Endothelial cell of umbilical vein (primary cell): ENCODE data around the gene SFT2D2. TPM values are rescaled to one million over a fixed set of nuclear protein-coding genes. Genes with fewer than 3 reads are reported as not detected.

ENCODE experiments used
- BruUV-seq: library from RNA; stranded (reverse); fragments of 400-500 nt; replicated peaks from 2 replicates; lab custom pipeline; 2021; lab: Mats Ljungman, UMichigan
- CTCF ChIA-PET: fragments of 300-600, 350-600 bp; sonication (Branson Sonifier 250); formaldehyde crosslinking; loops from one replicate; lab custom pipeline; 2021; ENCODE audit warnings: antibody characterized with exemption, inconsistent platforms; lab: Charles Lee
- POLR2A ChIA-PET: fragments of 300-600, 350-600 bp; sonication (Branson Sonifier 250); formaldehyde crosslinking; loops from one replicate; lab custom pipeline; 2021; ENCODE audit warnings: antibody characterized with exemption, inconsistent platforms; lab: Charles Lee
- DNase-seq: peaks from one replicate; pipeline ENCODE4 v3.0.0-alpha.2; 2011; ENCODE audit warnings: low read depth, low spot score
- FAIRE-seq: peaks from 2 replicates; lab custom pipeline; 2011; peaks lifted over from hg19 to GRCh38; lab: Jason Lieb, UNC
- H2AFZ ChIP-seq: 2 replicates; pipeline ENCODE4 v1.6.0; 2012; ENCODE audit warnings: low read depth, low read length, control low read depth, inconsistent platforms
- H3K27ac ChIP-seq: 2 replicates; pipeline ENCODE4 v1.5.1; 2011; ENCODE audit warnings: low read depth, mild to moderate bottlenecking, control low read depth, low read length, moderate library complexity; ENCODE audit not compliant: insufficient read depth
- H3K27me3 ChIP-seq, 2 experiments: 2 replicates each; pipeline versions ENCODE4 v1.6.0 to v1.6.1; 2011; ENCODE audit warnings: low read length in 2 of 2, mixed read lengths in 1 of 2; ENCODE audit not compliant: control insufficient read depth in 2 of 2, insufficient read depth in 2 of 2
- H3K36me3 ChIP-seq, 2 experiments: 2 replicates in 1 of 2; 3 replicates in 1 of 2; pipeline ENCODE4 v1.5.1; 2011; ENCODE audit warnings: low read length in 2 of 2, mild to moderate bottlenecking in 1 of 2, moderate library complexity in 1 of 2; ENCODE audit not compliant: control insufficient read depth in 2 of 2, insufficient read depth in 2 of 2; ENCODE audit errors: extremely low read depth in 1 of 2
- H3K4me1 ChIP-seq: 3 replicates; pipeline ENCODE4 v1.5.1; 2011; ENCODE audit warnings: mild to moderate bottlenecking, low read length; ENCODE audit not compliant: control insufficient read depth, insufficient read depth; ENCODE audit errors: extremely low read depth
- H3K4me2 ChIP-seq: 2 replicates; pipeline ENCODE4 v1.6.1; 2011; ENCODE audit warnings: low read length, control low read depth, mixed read lengths; ENCODE audit not compliant: insufficient read depth
- H3K4me3 ChIP-seq, 3 experiments: fragments of 200-600 bp in 1 of 3; sonication (generic), shearing (Covaris generic) in 1 of 3; replicated peaks in 1 of 3; 2 replicates each; pipeline ENCODE4 v1.5.1; 2011 to 2016; ENCODE audit warnings: control low read depth in 3 of 3, low read length in 3 of 3, mild to moderate bottlenecking in 2 of 3, inconsistent platforms in 1 of 3, low read depth in 1 of 3, moderate library complexity in 1 of 3; ENCODE audit not compliant: insufficient read depth in 1 of 3
- H3K79me2 ChIP-seq: 2 replicates; pipeline ENCODE4 v1.6.0; 2012; ENCODE audit warnings: low read length, inconsistent platforms; ENCODE audit not compliant: control insufficient read depth, insufficient read depth
- H3K9ac ChIP-seq: replicated peaks from 2 replicates; pipeline ENCODE3; 2011; ENCODE audit warnings: low read length, control low read depth; ENCODE audit not compliant: insufficient read depth; ENCODE audit errors: extremely low read depth
- H3K9me1 ChIP-seq: replicated peaks from 3 replicates; pipeline ENCODE4 v1.6.0; 2011; ENCODE audit warnings: mild to moderate bottlenecking, low read length; ENCODE audit not compliant: control insufficient read depth, insufficient read depth; ENCODE audit errors: extremely low read depth
- H3K9me3 ChIP-seq: replicated peaks from 2 replicates; pipeline ENCODE4 v1.5.1; 2012; ENCODE audit warnings: low read length, inconsistent platforms; ENCODE audit not compliant: control insufficient read depth, insufficient read depth
- H4K20me1 ChIP-seq: replicated peaks from 2 replicates; pipeline ENCODE3; 2011; ENCODE audit warnings: mild to moderate bottlenecking, low read length; ENCODE audit not compliant: control insufficient read depth, insufficient read depth; ENCODE audit errors: extremely low read depth
- CTCF ChIP-seq, 2 donors: IDR thresholded peaks; 1 replicate in 1 of 2; 2 replicates in 1 of 2; pipeline ENCODE4 v1.5.1; 2011; ENCODE audit warnings: low read length in 2 of 2, mild to moderate bottlenecking in 2 of 2, moderate library complexity in 2 of 2, control low read depth in 1 of 2, inconsistent platforms in 1 of 2, low read depth in 1 of 2; ENCODE audit not compliant: insufficient read depth in 1 of 2; ENCODE audit errors: extremely low read depth in 1 of 2
- EZH2 ChIP-seq: IDR thresholded peaks from 2 replicates; pipeline ENCODE4 v1.6.1; 2012; ENCODE audit warnings: borderline replicate concordance, low read depth, mild to moderate bottlenecking, moderate library complexity, low read length, inconsistent platforms; ENCODE audit not compliant: severe bottlenecking
- FOS ChIP-seq: IDR thresholded peaks from 2 replicates; pipeline ENCODE4 v1.6.1; 2011; ENCODE audit warnings: mild to moderate bottlenecking, low read length, moderate library complexity, borderline replicate concordance; ENCODE audit not compliant: insufficient read depth
- GATA2 ChIP-seq: IDR thresholded peaks from 2 replicates; pipeline ENCODE4 v1.7.0; 2011; ENCODE audit warnings: low read depth, mild to moderate bottlenecking, moderate library complexity, mixed read lengths, low read length; ENCODE audit not compliant: insufficient read length, insufficient read depth
- JUN ChIP-seq: IDR thresholded peaks from 2 replicates; pipeline ENCODE4 v1.6.1; 2011; ENCODE audit warnings: borderline replicate concordance, low read depth; ENCODE audit not compliant: insufficient read length, insufficient read depth
- MAX ChIP-seq: IDR thresholded peaks from 2 replicates; pipeline ENCODE4 v1.6.1; 2011; ENCODE audit not compliant: insufficient read depth, insufficient read length
- MYC ChIP-seq: IDR thresholded peaks from one replicate; pipeline ENCODE4 v1.6.1; 2011; ENCODE audit warnings: mild to moderate bottlenecking, low read depth, low read length
- POLR2A ChIP-seq: IDR thresholded peaks from 2 replicates; pipeline ENCODE4 v1.6.1; 2012; ENCODE audit warnings: low read depth, mild to moderate bottlenecking, control low read depth, low read length
- POLR2AphosphoS5 ChIP-seq: IDR thresholded peaks from 2 replicates; pipeline ENCODE4 v1.6.1; 2012; ENCODE audit warnings: low read depth, mild to moderate bottlenecking, control low read depth, low read length, moderate library complexity; ENCODE audit not compliant: insufficient read depth
- dilution Hi-C: fragments of 300-500 bp; cut with MboI; formaldehyde crosslinking; loops from one replicate; pipeline ENCODE4 v1.15.0; 2019; ENCODE audit warnings: low sequenced_read_pairs; ENCODE audit not compliant: extremely low pct_ligation_motif_present
- intact Hi-C: fragments of 100-400 bp; cut with micrococcal nuclease; formaldehyde crosslinking; loops from one replicate; pipeline ENCODE4 v1.10.0; 2022
- polyA plus RNA-seq, 4 experiments: library from polyadenylated mRNA; depleted of rRNA in 3 of 4; stranded (reverse) in 3 of 4; unstranded in 1 of 4; fragments of >200 nt; gene quantifications; 2 replicates each; pipeline versions ENCODE4 v1.2.1 to v1.2.3, GENCODE V29; 2011 to 2012; ENCODE audit warnings: missing spikeins in 1 of 4
- total RNA-seq: library from RNA; stranded (reverse); gene quantifications from 2 replicates; pipeline ENCODE4 v1.2.3, GENCODE V29; 2021

Gene SFT2D2
- total and polyA plus RNA-seq, 2 donors (not counting 3 experiments of a cell fraction or from before 2014, with no cell fraction given), result 16.7 to 68.1 TPM

GRCh38 chr1:168273575-168273974 lies 47.8 kb downstream of the SFT2D2 start:
- Histone ChIP-seq H3K79me2 (no peaks in the 10 kb centered on the region), H3K27ac (no peak overlapping the region), H3K4me1 (no peaks in the 10 kb centered on the region), H2AFZ (no peak overlapping the region), H3K9me3 (no peaks in the 10 kb centered on the region), H3K9ac (no peak overlapping the region), H3K36me3 (no peaks in the 10 kb centered on the region), H3K4me3 (no peak overlapping the region), H3K9me1 (no peaks in the 10 kb centered on the region), H3K27me3 (no peaks in the 10 kb centered on the region), H4K20me1 (no peaks in the 10 kb centered on the region), H3K4me2 (no peak overlapping the region)
- intact Hi-C loops (no loop called here), dilution Hi-C loops (no loop called here)
- no TSS peak for BruUV-seq
- TF ChIP-seq CTCF (IDR thresholded peaks at IDR 0.05; ENCODE audit: extremely low read depth in 1 of 2, insufficient read depth in 1 of 2, low read depth in 1 of 2, low read length in 2 of 2) (no peak), FOS (no peak), POLR2AphosphoS5 (no peak)
- ChIA-PET POLR2A (no interaction called here), CTCF (no interaction called here)
- FAIRE-seq (no peak), DNase-seq (no peak)

GRCh38 chr1:168279253-168279652 lies 53.4 kb downstream of the SFT2D2 start:
- FAIRE-seq, result no peak
- dilution Hi-C loops, result no loop called here

More at GRCh38 chr1:168279253-168279652, 53.4 kb downstream of the SFT2D2 start:
- H3K4me3 ChIP-seq, result no peak overlapping the region
- H3K9me3 ChIP-seq, result no peaks in the 10 kb centered on the region
- BruUV-seq, result no TSS peak
- POLR2A ChIA-PET, result no interaction called here
- no peak overlapping the region for H3K27ac ChIP-seq
- H4K20me1 ChIP-seq, result no peaks in the 10 kb centered on the region
- intact Hi-C loops, result no loop called here
- no peak for DNase-seq
- no peak overlapping the region for H2AFZ ChIP-seq
- no peaks in the 10 kb centered on the region for H3K27me3 ChIP-seq
- H3K36me3 ChIP-seq, result no peaks in the 10 kb centered on the region
- no peak overlapping the region for H3K9ac ChIP-seq
- no peaks in the 10 kb centered on the region for H3K79me2 ChIP-seq
- no peaks in the 10 kb centered on the region for H3K4me1 ChIP-seq
- no peak overlapping the region for H3K4me2 ChIP-seq
- no peaks in the 10 kb centered on the region for H3K9me1 ChIP-seq
- TF ChIP-seq MAX (no peak), POLR2A (no peak), EZH2 (no peak), GATA2 (no peak), CTCF (IDR thresholded peaks at IDR 0.05; ENCODE audit: extremely low read depth in 1 of 2, insufficient read depth in 1 of 2, low read depth in 1 of 2, low read length in 2 of 2) (no peak), JUN (no peak), POLR2AphosphoS5 (no peak), MYC (no peak), FOS (no peak)
- CTCF ChIA-PET, result interaction anchor here (1.1 to 1.8 kb wide), 2 partner anchors 23 to 44 kb away, joined by 3 to 5 read pairs; no protein-coding TSS in a partner anchor
